A549 (cell line): ENCODE results near the gene TMEM255B.

Experiments used
- CHD2 ChIP-seq: fragments of 150-350 bp; IDR thresholded peaks from 2 replicates; pipeline ENCODE4 v1.6.1; 2014; ENCODE audit warnings: low read length; ENCODE audit not compliant: partially characterized antibody
- CHD4 ChIP-seq: fragments of 200-600 bp; sonication (generic); IDR thresholded peaks from 2 replicates; pipeline ENCODE4 v1.6.1; 2016; ENCODE audit warnings: antibody characterized with exemption, mild to moderate bottlenecking, borderline replicate concordance
- HMGXB4 ChIP-seq: fragments of 250-450 bp; sonication (Bioruptor Pico); IDR thresholded peaks from 2 replicates; pipeline ENCODE4 v1.5.0; 2021; ENCODE audit warnings: mild to moderate bottlenecking, moderate library complexity, borderline replicate concordance
- KDM1A ChIP-seq: fragments of 200-600 bp; sonication (generic); IDR thresholded peaks from 2 replicates; pipeline ENCODE4 v1.6.1; 2016; ENCODE audit warnings: low read depth, mild to moderate bottlenecking
- MAZ ChIP-seq: fragments of 150-350 bp; IDR thresholded peaks from 2 replicates; pipeline ENCODE4 v1.6.1; 2014; ENCODE audit warnings: antibody characterized with exemption, low read depth, low read length, borderline replicate concordance
- MYC ChIP-seq: IDR thresholded peaks from 2 replicates; pipeline ENCODE4 v1.6.1; 2012; ENCODE audit warnings: mild to moderate bottlenecking, inconsistent platforms, low read length, improper control_type of control experiment, borderline replicate concordance
- POLR2A ChIP-seq: IDR thresholded peaks from 2 replicates; pipeline ENCODE4 v1.6.1; 2012; ENCODE audit warnings: mild to moderate bottlenecking, low read length
- RAD21 ChIP-seq, 2 experiments: fragments of >200 bp in 1 of 2; sonication (Bioruptor Twin) in 1 of 2; formaldehyde crosslinking in 1 of 2; IDR thresholded peaks in 1 of 2; conservative IDR thresholded peaks in 1 of 2; 2 replicates in 1 of 2; 3 replicates in 1 of 2; pipeline ENCODE4 v1.6.1; 2012 to 2018; ENCODE audit warnings: inconsistent platforms in 1 of 2
- SMC3 ChIP-seq: fragments of >200 bp; sonication (Bioruptor Twin); formaldehyde crosslinking; IDR thresholded peaks from 3 replicates; pipeline ENCODE4 v1.6.1; 2018; ENCODE audit warnings: inconsistent platforms
- TF ChIP-seq, protein P1 (sequence below): fragments of >200 bp; sonication (Bioruptor Twin); formaldehyde crosslinking; IDR thresholded peaks from 3 replicates; pipeline ENCODE4 v1.5.1; 2016
- TF ChIP-seq, protein P2 (sequence below): fragments of 450-650 bp; IDR thresholded peaks from 2 replicates; pipeline ENCODE4 v1.6.1; 2014; ENCODE audit warnings: antibody characterized with exemption
- TF ChIP-seq, protein P3 (sequence below): fragments of 200-600 bp; sonication (generic); IDR thresholded peaks from 2 replicates; pipeline ENCODE4 v1.6.1; 2016; ENCODE audit warnings: antibody characterized with exemption, mild to moderate bottlenecking, moderate library complexity

GRCh38 chr13:113817860-113818691, 59.0 kb downstream of the TMEM255B start:
- TF ChIP-seq POLR2A (no peak), KDM1A (no peak), MYC (no peak), CHD4 (no peak), MAZ (no peak), CHD2 (no peak), HMGXB4 (CRISPR knock-in tag) (no peak), RAD21 (conservative IDR thresholded peaks at IDR 0.05 in 1 of 2, IDR thresholded peaks at IDR 0.05 in 1 of 2) (no peak), SMC3 (no peak)
- TF ChIP-seq, protein P1, sequence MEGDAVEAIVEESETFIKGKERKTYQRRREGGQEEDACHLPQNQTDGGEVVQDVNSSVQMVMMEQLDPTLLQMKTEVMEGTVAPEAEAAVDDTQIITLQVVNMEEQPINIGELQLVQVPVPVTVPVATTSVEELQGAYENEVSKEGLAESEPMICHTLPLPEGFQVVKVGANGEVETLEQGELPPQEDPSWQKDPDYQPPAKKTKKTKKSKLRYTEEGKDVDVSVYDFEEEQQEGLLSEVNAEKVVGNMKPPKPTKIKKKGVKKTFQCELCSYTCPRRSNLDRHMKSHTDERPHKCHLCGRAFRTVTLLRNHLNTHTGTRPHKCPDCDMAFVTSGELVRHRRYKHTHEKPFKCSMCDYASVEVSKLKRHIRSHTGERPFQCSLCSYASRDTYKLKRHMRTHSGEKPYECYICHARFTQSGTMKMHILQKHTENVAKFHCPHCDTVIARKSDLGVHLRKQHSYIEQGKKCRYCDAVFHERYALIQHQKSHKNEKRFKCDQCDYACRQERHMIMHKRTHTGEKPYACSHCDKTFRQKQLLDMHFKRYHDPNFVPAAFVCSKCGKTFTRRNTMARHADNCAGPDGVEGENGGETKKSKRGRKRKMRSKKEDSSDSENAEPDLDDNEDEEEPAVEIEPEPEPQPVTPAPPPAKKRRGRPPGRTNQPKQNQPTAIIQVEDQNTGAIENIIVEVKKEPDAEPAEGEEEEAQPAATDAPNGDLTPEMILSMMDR = no peak
- TF ChIP-seq, protein P2, sequence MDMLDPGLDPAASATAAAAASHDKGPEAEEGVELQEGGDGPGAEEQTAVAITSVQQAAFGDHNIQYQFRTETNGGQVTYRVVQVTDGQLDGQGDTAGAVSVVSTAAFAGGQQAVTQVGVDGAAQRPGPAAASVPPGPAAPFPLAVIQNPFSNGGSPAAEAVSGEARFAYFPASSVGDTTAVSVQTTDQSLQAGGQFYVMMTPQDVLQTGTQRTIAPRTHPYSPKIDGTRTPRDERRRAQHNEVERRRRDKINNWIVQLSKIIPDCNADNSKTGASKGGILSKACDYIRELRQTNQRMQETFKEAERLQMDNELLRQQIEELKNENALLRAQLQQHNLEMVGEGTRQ = no peak
- TF ChIP-seq, protein P3, sequence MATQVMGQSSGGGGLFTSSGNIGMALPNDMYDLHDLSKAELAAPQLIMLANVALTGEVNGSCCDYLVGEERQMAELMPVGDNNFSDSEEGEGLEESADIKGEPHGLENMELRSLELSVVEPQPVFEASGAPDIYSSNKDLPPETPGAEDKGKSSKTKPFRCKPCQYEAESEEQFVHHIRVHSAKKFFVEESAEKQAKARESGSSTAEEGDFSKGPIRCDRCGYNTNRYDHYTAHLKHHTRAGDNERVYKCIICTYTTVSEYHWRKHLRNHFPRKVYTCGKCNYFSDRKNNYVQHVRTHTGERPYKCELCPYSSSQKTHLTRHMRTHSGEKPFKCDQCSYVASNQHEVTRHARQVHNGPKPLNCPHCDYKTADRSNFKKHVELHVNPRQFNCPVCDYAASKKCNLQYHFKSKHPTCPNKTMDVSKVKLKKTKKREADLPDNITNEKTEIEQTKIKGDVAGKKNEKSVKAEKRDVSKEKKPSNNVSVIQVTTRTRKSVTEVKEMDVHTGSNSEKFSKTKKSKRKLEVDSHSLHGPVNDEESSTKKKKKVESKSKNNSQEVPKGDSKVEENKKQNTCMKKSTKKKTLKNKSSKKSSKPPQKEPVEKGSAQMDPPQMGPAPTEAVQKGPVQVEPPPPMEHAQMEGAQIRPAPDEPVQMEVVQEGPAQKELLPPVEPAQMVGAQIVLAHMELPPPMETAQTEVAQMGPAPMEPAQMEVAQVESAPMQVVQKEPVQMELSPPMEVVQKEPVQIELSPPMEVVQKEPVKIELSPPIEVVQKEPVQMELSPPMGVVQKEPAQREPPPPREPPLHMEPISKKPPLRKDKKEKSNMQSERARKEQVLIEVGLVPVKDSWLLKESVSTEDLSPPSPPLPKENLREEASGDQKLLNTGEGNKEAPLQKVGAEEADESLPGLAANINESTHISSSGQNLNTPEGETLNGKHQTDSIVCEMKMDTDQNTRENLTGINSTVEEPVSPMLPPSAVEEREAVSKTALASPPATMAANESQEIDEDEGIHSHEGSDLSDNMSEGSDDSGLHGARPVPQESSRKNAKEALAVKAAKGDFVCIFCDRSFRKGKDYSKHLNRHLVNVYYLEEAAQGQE = no peak
